Glutamatergic neuron (in vitro differentiated cells): ENCODE measurements around the gene ZNF862. TPM values are rescaled to one million over a fixed set of nuclear protein-coding genes. Genes with fewer than 3 reads are reported as not detected.

Experiments
- DNase-seq: peaks from one replicate; pipeline ENCODE4 v3.0.0; 2022
- H3K27ac Mint-ChIP-seq: one replicate; pipeline ENCODE4 v1.8.0; 2020; ENCODE audit warnings: mild to moderate bottlenecking, mixed read lengths, inconsistent platforms; ENCODE audit not compliant: unreplicated experiment
- H3K27me3 Mint-ChIP-seq: one replicate; pipeline ENCODE4 v1.8.0; 2020; ENCODE audit warnings: mild to moderate bottlenecking, moderate library complexity, mixed read lengths, inconsistent platforms; ENCODE audit not compliant: unreplicated experiment
- H3K36me3 Mint-ChIP-seq: one replicate; pipeline ENCODE4 v1.8.0; 2020; ENCODE audit warnings: mild to moderate bottlenecking, mixed read lengths, inconsistent platforms; ENCODE audit not compliant: unreplicated experiment
- H3K4me1 Mint-ChIP-seq: one replicate; pipeline ENCODE4 v1.8.0; 2020; ENCODE audit warnings: mild to moderate bottlenecking, low read depth, mixed read lengths, inconsistent platforms; ENCODE audit not compliant: unreplicated experiment
- H3K4me3 Mint-ChIP-seq: one replicate; pipeline ENCODE4 v1.8.0; 2020; ENCODE audit warnings: mild to moderate bottlenecking, mixed read lengths, inconsistent platforms; ENCODE audit not compliant: unreplicated experiment
- H3K9me3 Mint-ChIP-seq: one replicate; pipeline ENCODE4 v1.8.0; 2020; ENCODE audit warnings: mild to moderate bottlenecking, moderate library complexity, mixed read lengths, inconsistent platforms; ENCODE audit not compliant: unreplicated experiment
- CTCF ChIP-seq: fragments of 200-600 bp; sonication (generic); IDR thresholded peaks from one replicate; pipeline ENCODE4 v1.5.0; 2021; ENCODE audit not compliant: partially characterized antibody, unreplicated experiment
- total RNA-seq: library from RNA; stranded (reverse); fragmentation: NEBNext Ultra II Directional; extraction: Animal tissue kit (Norgen Biotek cat#: 25700); gene quantifications from one replicate; pipeline ENCODE4 v1.2.1, GENCODE V29; 2021; ENCODE audit not compliant: unreplicated experiment

ZNF862 gene
- total RNA-seq, 1 donor from 2014 or later: 12.9 TPM

DNA sequence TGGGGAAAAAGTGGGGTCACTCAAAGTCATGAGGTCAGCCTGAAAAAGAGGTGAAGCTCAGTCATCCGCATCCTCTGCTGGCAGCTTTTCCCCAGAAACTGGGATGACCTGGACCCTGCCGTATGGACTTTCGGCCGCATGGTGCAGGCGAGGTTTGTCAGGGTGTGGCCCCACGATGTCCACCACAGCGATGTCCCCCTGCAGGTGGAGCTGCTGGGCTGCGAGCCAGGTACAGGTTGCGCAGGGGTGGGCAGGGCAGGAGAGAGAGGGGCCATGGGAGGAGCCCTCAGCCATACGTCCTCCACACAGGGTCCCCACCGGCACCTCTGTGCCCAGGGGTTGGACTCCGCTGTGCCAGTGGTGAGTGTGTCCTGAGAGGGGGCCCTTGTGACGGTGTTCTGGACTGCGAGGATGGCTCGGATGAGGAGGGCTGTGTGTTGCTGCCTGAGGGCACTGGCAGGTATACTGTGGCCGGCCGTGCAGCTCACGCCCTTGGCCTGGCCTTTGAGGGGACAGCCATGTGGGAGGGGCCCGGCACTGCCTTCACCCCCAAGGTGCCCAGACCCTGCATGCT is 41.8 kb upstream of the ZNF862 start:
- Mint-ChIP-seq H3K27me3 (peaks cover 11% of the 10 kb centered on the region), H3K4me1 (peaks cover 5% of the 10 kb centered on the region), H3K27ac (no peak overlapping the region), H3K36me3 (no peaks in the 10 kb centered on the region), H3K9me3 (peaks cover 5% of the 10 kb centered on the region), H3K4me3 (no peak overlapping the region)
- TF ChIP-seq CTCF: no peak
- no peak for DNase-seq

- Mint-ChIP-seq H3K4me3 (no peak overlapping the region), H3K27me3 (peaks cover 11% of the 10 kb centered on the region)
- no peak for TF ChIP-seq CTCF
These were observed 40.4 kb upstream of the ZNF862 start for GRCh38 chr7:149797771-149798170.

DNA sequence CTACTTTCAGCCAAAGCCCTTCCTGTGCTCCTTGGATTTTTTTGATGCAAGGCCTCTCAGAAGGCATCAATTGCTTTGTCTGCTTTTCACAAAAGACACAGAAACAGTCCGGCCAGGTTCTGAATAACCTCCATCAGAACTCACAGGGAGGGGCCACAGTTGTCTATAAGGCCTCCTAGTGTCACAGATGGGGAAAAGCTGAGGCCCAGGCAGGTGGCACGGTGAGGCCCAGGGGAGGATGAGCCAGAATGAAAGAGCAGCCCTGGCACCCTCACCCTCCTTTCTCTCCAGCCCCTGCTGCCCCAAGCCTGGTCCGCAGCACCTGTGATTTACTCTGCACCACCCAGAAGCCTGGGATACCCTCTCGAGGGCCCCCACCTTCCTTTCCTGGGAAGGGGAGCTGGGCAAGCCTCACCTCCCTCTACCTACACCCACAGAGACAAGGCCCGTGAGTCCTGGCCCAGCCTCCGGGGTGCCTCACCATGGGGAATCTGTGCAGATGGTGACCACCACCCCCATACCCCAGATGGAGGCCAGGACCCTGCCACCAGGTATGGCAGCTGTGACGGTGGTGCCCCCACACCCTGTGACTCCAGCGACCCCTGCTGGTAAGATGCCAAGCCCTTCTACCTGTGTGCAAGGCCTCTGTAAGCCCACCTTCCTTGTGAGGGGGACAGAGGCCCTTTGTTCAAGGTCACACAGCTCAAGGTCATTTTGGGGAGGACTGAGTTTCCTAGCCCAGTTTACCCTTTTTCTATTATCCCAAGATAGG is 38.6 kb upstream of the ZNF862 start:
- peaks cover 5% of the 10 kb centered on the region for H3K4me1 Mint-ChIP-seq
- peak; percentile 45 for TF ChIP-seq CTCF
- H3K9me3 Mint-ChIP-seq: peaks cover 4% of the 10 kb centered on the region
- DNase-seq: peak; percentile 49
- H3K27ac Mint-ChIP-seq: no peak overlapping the region
- H3K27me3 Mint-ChIP-seq: peaks cover 6% of the 10 kb centered on the region
- H3K4me3 Mint-ChIP-seq: no peak overlapping the region
- H3K36me3 Mint-ChIP-seq: no peaks in the 10 kb centered on the region

More at GRCh38 chr7:149797771-149798170, 40.4 kb upstream of the ZNF862 start:
- Mint-ChIP-seq H3K36me3 (no peaks in the 10 kb centered on the region), H3K4me1 (peaks cover 5% of the 10 kb centered on the region), H3K9me3 (peaks cover 5% of the 10 kb centered on the region), H3K27ac (no peak overlapping the region)
- no peak for DNase-seq

- no peaks in the 10 kb centered on the region for H3K36me3 Mint-ChIP-seq
These were observed 38.0 kb upstream of the ZNF862 start for GRCh38 chr7:149800169-149800555.

More at GRCh38 chr7:149800169-149800555, 38.0 kb upstream of the ZNF862 start:
- Mint-ChIP-seq H3K4me3 (no peak overlapping the region), H3K9me3 (peaks cover 4% of the 10 kb centered on the region), H3K27me3 (peaks cover 6% of the 10 kb centered on the region), H3K4me1 (peaks cover 3% of the 10 kb centered on the region), H3K27ac (no peak overlapping the region)
- TF ChIP-seq CTCF: no peak
- no peak for DNase-seq
